ENCODE measurements around the gene C16orf46. TPM values are rescaled to one million over a fixed set of nuclear protein-coding genes. Genes with fewer than 3 reads are reported as not detected.

The C16orf46 gene
- polyA plus RNA-seq, 3 donors, result 1.5 to 2.2 (median 1.6) TPM

GRCh38 chr16:81026429-81026828, 50.6 kb downstream of the C16orf46 start:
- no peak for DNase-seq (ENCODE audit: low read depth in 3 of 3, low spot score in 2 of 3)

GRCh38 chr16:81018496-81018895, 58.5 kb downstream of the C16orf46 start:
- no peak for DNase-seq (ENCODE audit: low read depth in 3 of 3, low spot score in 2 of 3)

GRCh38 chr16:81014672-81015071, 62.4 kb downstream of the C16orf46 start:
- DNase-seq (ENCODE audit: low read depth in 3 of 3, low spot score in 2 of 3), result no peak

DNA sequence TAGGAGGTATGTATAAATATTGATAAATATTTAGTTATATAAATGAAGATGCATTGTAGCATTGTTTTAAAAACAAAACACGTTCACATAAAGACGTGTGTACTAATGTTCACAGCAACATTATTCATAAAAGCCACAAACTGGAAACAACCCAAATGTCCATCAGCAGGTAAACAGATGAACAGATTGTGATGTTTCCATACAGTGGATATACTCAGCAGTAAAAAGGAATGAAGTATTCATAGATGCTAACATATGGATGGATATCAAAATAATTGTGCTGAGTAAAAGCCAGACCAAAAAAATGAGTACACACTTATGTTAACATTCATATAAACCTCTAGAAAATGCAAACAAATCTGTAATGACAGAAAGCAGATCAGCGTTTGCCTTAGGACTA, 64.1 kb downstream of the C16orf46 start:
- no peak for DNase-seq (ENCODE audit: low read depth in 3 of 3, low spot score in 2 of 3)

Other genes starting within 250 kb of the C16orf46 start
- gene CMC2, start 70.4 kb downstream of the C16orf46 start, polyA plus RNA-seq (ENCODE audit: insufficient read length in 3 of 3), result 10 to 100 TPM; 66.8 to 68.6 (median 68.1) TPM
- gene CENPN, start 70.0 kb downstream of the C16orf46 start, polyA plus RNA-seq (ENCODE audit: insufficient read length in 3 of 3), result 10 to 100 TPM; 23.0 to 24.2 (median 23.3) TPM
- 10 to 100 TPM; 47.0 to 49.9 (median 48.4) TPM for gene ATMIN, start 41.4 kb downstream of the C16orf46 start, polyA plus RNA-seq (ENCODE audit: insufficient read length in 3 of 3)
- gene GCSH, start 19.2 kb upstream of the C16orf46 start, polyA plus RNA-seq (ENCODE audit: insufficient read length in 3 of 3), result 100 to 1,000 TPM in 1 of 3 donors, 10 to 100 TPM in 2; 97.4 to 105 (median 99.3) TPM
- gene BCO1, start 161.5 kb upstream of the C16orf46 start, polyA plus RNA-seq (ENCODE audit: insufficient read length in 3 of 3), result 1 to 10 TPM; 2.5 to 2.6 (median 2.5) TPM
- gene GAN, start 237.7 kb upstream of the C16orf46 start, polyA plus RNA-seq (ENCODE audit: insufficient read length in 3 of 3), result 1 to 10 TPM; 2.1 to 2.6 (median 2.1) TPM

All from right renal cortex interstitium (tissue), 3 donors.